Measurements from ENCODE around the gene NRXN2.
"Not testable (repeated sequence)": the region's sequence is repeated elsewhere in the genome, so short reads cannot be mapped to it uniquely, and the experiment has no call there.

NRXN2 gene

GRCh38 chr11:64601605-64602465 lies 121.2 kb downstream of the NRXN2 start:
- DNase-seq, result no peak

DNA sequence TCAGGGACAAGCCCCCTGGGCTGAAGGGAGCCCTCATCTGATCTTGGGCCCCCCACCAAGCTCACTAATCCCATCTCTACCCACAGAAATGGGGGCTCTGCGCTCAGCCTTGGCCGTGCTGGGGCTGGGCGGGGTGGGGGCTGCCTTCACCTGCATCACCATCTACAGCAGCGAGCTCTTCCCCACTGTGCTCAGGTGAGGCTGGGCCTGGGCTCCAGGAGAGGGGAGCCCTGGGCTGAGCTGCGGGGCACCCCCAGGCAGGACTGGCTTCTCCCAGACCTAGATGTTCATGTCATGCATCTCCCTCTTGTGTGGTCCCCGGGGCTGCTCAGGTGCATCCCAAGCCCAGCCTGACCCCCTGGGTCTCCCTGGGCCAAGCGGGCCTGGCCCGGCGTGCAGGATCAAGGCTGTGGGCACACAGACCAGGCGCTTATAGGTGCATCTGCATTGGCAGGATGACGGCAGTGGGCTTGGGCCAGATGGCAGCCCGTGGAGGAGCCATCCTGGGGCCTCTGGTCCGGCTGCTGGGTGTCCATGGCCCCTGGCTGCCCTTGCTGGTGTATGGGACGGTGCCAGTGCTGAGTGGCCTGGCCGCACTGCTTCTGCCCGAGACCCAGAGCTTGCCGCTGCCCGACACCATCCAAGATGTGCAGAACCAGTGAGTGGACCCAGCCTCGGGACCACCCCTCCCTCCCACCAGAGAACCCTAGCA lies 122.6 kb downstream of the NRXN2 start:
- no peak for DNase-seq

- no peak for DNase-seq
Measured at GRCh38 chr11:64599698-64600211, 123.2 kb downstream of the NRXN2 start.

- no peak for DNase-seq
Measured at GRCh38 chr11:64598797-64599697, 124.0 kb downstream of the NRXN2 start.

- DNase-seq, result no peak
Measured at GRCh38 chr11:64598106-64598796, 124.7 kb downstream of the NRXN2 start.

GRCh38 chr11:64597671-64598101 lies 125.3 kb downstream of the NRXN2 start:
- no peak for DNase-seq

DNA sequence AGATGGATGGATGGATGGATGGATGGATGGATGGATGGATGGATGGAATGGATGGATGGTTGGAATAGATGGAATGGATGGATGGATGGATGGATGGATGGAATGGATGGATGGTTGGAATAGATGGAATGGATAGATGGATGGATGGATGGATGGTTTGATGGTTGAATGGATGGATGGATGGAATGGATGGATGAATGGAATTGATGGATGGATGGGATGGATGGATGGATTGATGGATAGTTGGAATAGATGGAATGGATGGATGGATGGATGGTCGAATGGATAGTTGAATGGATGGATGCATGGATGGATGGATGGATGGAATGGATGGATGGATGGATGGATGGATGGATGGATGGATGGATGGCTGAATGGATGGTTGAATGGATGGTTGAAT lies 127.1 kb downstream of the NRXN2 start:
- DNase-seq, result not testable (repeated sequence)

- no peak for DNase-seq
Measured at GRCh38 chr11:64594159-64594939, 128.6 kb downstream of the NRXN2 start.

DNA sequence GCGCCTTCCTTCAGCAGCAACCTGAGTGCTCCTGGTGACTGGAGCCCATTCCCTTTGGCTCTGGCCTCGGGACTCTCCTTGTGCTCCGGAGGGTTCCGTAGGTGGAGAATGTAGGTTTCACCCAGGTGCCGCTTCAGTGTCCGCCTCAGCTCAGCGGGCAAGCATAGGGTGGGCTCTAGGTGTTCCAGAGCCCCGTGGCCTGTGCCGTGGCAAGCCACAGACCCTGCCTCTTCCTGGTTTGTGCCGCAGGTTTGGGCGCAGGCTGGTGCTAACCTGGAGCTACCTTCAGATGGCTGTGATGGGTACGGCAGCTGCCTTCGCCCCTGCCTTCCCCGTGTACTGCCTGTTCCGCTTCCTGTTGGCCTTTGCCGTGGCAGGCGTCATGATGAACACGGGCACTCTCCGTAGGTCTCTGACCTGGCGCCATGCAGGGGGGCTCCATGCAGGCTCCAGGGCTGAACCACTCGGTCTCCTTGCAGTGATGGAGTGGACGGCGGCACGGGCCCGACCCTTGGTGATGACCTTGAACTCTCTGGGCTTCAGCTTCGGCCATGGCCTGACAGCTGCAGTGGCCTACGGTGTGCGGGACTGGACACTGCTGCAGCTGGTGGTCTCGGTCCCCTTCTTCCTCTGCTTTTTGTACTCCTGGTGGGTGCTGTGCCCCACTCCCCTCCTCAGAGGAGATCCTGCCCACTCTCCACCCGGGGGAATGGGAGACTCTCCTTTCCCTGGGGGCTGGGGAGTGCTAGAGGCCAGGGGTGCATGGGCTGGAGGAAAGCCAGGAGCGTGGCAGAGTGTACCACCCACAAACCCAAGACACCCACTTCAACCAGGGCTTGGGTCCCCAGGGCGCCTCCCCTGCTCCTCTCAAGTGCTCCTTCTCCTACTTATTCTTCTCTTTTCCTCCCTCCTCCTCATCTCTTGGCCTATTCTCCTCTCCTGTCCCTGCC lies 129.6 kb downstream of the NRXN2 start:
- DNase-seq, result no peak

DNA sequence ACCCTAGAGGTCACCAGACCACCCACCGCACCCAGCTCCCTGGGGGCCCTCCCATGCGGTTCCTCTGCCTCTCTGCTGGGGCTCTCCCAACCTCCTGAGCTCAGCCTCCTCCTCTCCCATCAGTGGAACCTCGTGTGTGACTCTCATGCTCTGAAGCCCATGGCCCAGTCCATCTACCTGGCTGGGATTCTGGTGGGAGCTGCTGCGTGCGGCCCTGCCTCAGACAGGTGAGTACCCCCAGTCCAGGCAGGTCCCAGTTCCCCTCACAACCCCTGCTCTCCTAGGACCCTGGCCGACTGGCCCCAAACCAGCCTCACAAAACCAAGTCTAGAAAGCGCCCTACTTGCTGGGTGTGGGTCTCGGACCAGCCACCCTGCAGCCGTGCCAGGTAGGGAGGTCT lies 130.3 kb downstream of the NRXN2 start:
- DNase-seq, result no peak

GRCh38 chr11:64592234-64592615 lies 130.8 kb downstream of the NRXN2 start:
- no peak for DNase-seq

- no peak for DNase-seq
Measured at GRCh38 chr11:64591257-64592233, 131.5 kb downstream of the NRXN2 start.

DNA sequence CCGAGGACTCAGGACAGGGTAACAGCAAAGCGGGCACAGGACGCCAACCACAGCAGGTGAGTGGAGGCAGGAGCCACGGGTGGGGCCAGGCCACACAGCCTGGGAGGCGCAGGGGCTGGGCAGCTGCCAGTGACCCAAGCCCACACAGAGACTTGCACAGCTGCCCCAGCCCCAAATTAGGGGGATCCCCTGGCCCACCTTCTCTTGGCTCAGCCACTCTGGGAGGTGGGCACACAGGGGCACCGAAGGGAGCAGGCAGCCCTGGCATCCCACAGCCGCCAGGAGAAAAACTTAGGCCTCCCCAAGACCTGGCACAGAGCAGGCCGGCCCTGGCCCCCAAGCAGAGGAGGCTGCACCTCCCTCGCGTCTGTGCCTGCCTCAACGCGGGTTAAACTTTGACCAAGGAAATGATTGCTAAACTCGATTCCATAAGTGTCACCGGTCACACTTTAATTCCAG lies 132.2 kb downstream of the NRXN2 start, which contains the start of gene SLC22A12:
SLC22A12 (plus strand) TSS at position 458 of the 459 bp plus-strand sequence. CDS start 337 bp downstream, outside the sequence.
- DNase-seq, result no peak

DNA sequence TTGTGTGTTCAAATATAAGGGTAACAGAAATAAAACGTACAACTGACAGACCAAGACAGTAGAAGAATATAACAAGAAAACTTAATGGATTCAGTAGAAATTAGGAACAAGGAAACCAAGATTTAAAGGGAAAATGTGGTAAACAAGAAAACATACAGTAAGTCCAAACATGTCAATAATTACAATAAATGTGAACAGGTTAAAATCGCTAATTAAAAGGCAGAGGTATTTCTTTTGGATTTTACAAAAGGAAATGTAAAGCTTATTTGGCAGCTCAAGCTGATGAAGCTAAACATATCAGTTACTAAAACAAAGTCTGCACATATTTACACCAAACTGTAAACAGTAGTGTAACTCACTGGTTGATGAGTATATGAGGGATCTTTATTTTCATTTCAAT lies 134.3 kb downstream of the NRXN2 start:
- DNase-seq, result no peak

DNA sequence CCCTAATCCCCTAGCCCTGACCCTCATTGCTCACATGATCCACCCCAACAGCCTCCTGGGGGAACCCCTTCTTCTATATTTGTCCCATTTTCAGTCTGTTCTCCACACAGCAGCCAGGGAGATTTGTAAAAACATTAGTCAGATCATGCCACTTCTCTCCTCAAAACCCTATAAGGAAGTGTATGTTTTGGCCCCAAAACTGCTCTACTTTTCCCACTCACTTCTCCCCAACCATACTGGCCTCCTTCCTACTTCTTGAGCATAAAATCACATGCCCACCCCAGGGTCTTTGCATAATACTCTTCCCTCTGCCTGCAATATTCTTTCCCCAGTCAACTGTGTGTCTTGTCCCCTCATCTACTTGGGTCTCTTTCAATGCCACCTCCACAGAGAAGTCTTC lies 136.6 kb downstream of the NRXN2 start:
- DNase-seq, result no peak

GRCh38 chr11:64585150-64585549 lies 137.8 kb downstream of the NRXN2 start:
- no peak for DNase-seq

- DNase-seq, result no peak
Measured at GRCh38 chr11:64583296-64584262, 139.4 kb downstream of the NRXN2 start.
